DOHH2 (cell line): ENCODE results near the gene HERC3.

ENCODE experiments used
- CTCF ChIP-seq: fragments of 200-600 bp; sonication (generic); IDR thresholded peaks from one replicate; pipeline ENCODE4 v1.5.1; 2014; ENCODE audit warnings: antibody characterized with exemption, mild to moderate bottlenecking, low read depth, low read length; ENCODE audit not compliant: poor library complexity, severe bottlenecking
- EZH2phosphoT487 ChIP-seq: fragments of 200-600 bp; sonication (generic); IDR thresholded peaks from 2 replicates; pipeline ENCODE4 v1.6.1; 2017; ENCODE audit warnings: borderline replicate concordance, mild to moderate bottlenecking, antibody characterized with exemption, low read length, moderate library complexity, mixed read lengths

- no peak for TF ChIP-seq CTCF
- no peak for TF ChIP-seq EZH2phosphoT487
Observed at GRCh38 chr4:88659890-88660208, 67.6 kb downstream of the HERC3 start.
